ENCODE results near the gene CAPN10.
"Not testable (repeated sequence)": the region's sequence is repeated elsewhere in the genome, so short reads cannot be mapped to it uniquely, and the experiment has no call there.

CAPN10 gene

GRCh38 chr2:240586198-240586918, at the start of gene CAPN10:
TSS of gene CAPN10 (plus strand) at chr2:240586734. CDS start at chr2:240586912, 178 bp downstream.
- DNase-seq (ENCODE audit: low spot score) = peak; percentile 99

- no peak for DNase-seq (ENCODE audit: low spot score)
These were observed 48.3 kb upstream of the CAPN10 start for GRCh38 chr2:240538031-240538780.

GRCh38 chr2:240539101-240539500, 47.4 kb upstream of the CAPN10 start:
- DNase-seq (ENCODE audit: low spot score) = not testable (repeated sequence)

- DNase-seq (ENCODE audit: low spot score) = no peak
These were observed 46.6 kb upstream of the CAPN10 start for GRCh38 chr2:240539906-240540305.

- DNase-seq (ENCODE audit: low spot score) = no peak
These were observed 35.2 kb upstream of the CAPN10 start for GRCh38 chr2:240551288-240551687.

- DNase-seq (ENCODE audit: low spot score) = no peak
These were observed 34.7 kb upstream of the CAPN10 start for GRCh38 chr2:240551811-240552210.

- DNase-seq (ENCODE audit: low spot score) = no peak
These were observed 32.5 kb upstream of the CAPN10 start for GRCh38 chr2:240553956-240554480.

- no peak for DNase-seq (ENCODE audit: low spot score)
These were observed 31.6 kb upstream of the CAPN10 start for GRCh38 chr2:240554767-240555493.

- DNase-seq (ENCODE audit: low spot score) = no peak
These were observed 30.8 kb upstream of the CAPN10 start for GRCh38 chr2:240555541-240556250.

GRCh38 chr2:240556553-240557100, 29.9 kb upstream of the CAPN10 start:
- peak; percentile 71 for DNase-seq (ENCODE audit: low spot score)

- DNase-seq (ENCODE audit: low spot score) = no peak
These were observed 29.3 kb upstream of the CAPN10 start for GRCh38 chr2:240557101-240557751.

GRCh38 chr2:240557808-240558207, 28.7 kb upstream of the CAPN10 start, which contains the start of gene ANKMY1:
TSS of gene ANKMY1 (minus strand) at chr2:240557988. CDS start at chr2:240557335, 653 bp downstream.
- peak; percentile 96 for DNase-seq (ENCODE audit: low spot score)

- no peak for DNase-seq (ENCODE audit: low spot score)
These were observed 28.2 kb upstream of the CAPN10 start for GRCh38 chr2:240558236-240558761.

- DNase-seq (ENCODE audit: low spot score) = no peak
These were observed 27.2 kb upstream of the CAPN10 start for GRCh38 chr2:240559286-240559685.

GRCh38 chr2:240560084-240560479, 26.5 kb upstream of the CAPN10 start, which contains the start of gene DUSP28:
TSS of gene DUSP28 (plus strand) at chr2:240560357. CDS start at chr2:240560685, 328 bp downstream.
- peak; percentile 95 for DNase-seq (ENCODE audit: low spot score)

GRCh38 chr2:240560480-240561324, 25.8 kb upstream of the CAPN10 start:
- peak; percentile 96 for DNase-seq (ENCODE audit: low spot score)

GRCh38 chr2:240561325-240561971, 25.1 kb upstream of the CAPN10 start:
- DNase-seq (ENCODE audit: low spot score) = no peak

- not testable (repeated sequence) for DNase-seq (ENCODE audit: low spot score)
These were observed 23.3 kb upstream of the CAPN10 start for GRCh38 chr2:240563231-240563630.
